Right ventricle myocardium superior (tissue), 1 donor: Measurements from ENCODE around the gene ATCAY. TPM values are rescaled to one million over a fixed set of nuclear protein-coding genes. Genes with fewer than 3 reads are reported as not detected.

ENCODE experiments used
- microRNA-seq: library from miRNA; unstranded; fragments of <30 nt; microRNA quantifications from one replicate; pipeline ENCODE4 v1.2.0, GENCODE V29; 2020
- total RNA-seq: library from RNA; stranded (reverse); fragmentation: NEBNext Ultra II Directional; extraction: Animal tissue kit (Norgen Biotek cat#: 25700); gene quantifications from one replicate; pipeline ENCODE4 v1.2.1, GENCODE V29; 2021
- donor health status: DM: no; HTN: yes; CAD: no; lungs with severe emphysema.

The ATCAY gene
- total RNA-seq, 1 donor from 2014 or later = not detected

Small RNA genes lying within 50 kb of the gene (microRNA-seq; reads per million reads assigned to microRNA genes)
- not detected for gene MIR637

Other genes starting within 250 kb of the ATCAY start
- 31.6 TPM for gene PIP5K1C, start 180.2 kb upstream of the ATCAY start, total RNA-seq
- gene TJP3, start 172.3 kb upstream of the ATCAY start, total RNA-seq = not detected
- 12.3 TPM for gene APBA3, start 119.0 kb upstream of the ATCAY start, total RNA-seq
- gene MRPL54, start 118.0 kb upstream of the ATCAY start, total RNA-seq = 70.5 TPM
- gene RAX2, start 108.5 kb upstream of the ATCAY start, total RNA-seq = not detected
- 0.24 TPM for gene MATK, start 94.3 kb upstream of the ATCAY start, total RNA-seq
- not detected for gene ZFR2, start 11.6 kb upstream of the ATCAY start, total RNA-seq
- 589 TPM for gene NMRK2, start 52.4 kb downstream of the ATCAY start, total RNA-seq
- 70.5 TPM for gene DAPK3, start 90.4 kb downstream of the ATCAY start, total RNA-seq
- 1,974 TPM for gene EEF2, start 104.8 kb downstream of the ATCAY start, total RNA-seq
- gene PIAS4, start 127.1 kb downstream of the ATCAY start, total RNA-seq = 16.7 TPM
- gene ZBTB7A, start 186.2 kb downstream of the ATCAY start, total RNA-seq = 31.4 TPM
- gene MAP2K2, start 243.4 kb downstream of the ATCAY start, total RNA-seq = 136 TPM